Fibroblast of mammary gland (primary cell): ENCODE data around the gene MAML3.

Experiments
- DNase-seq: peaks from one replicate; pipeline ENCODE4 v3.0.0-alpha.2; 2010; ENCODE audit warnings: low read depth
- H3K4me3 ChIP-seq: 2 replicates; pipeline ENCODE4 v1.5.1; 2011; ENCODE audit warnings: low read depth, mild to moderate bottlenecking, low read length, moderate library complexity; ENCODE audit not compliant: control insufficient read depth
- CTCF ChIP-seq: conservative IDR thresholded peaks from 2 replicates; pipeline ENCODE4 v1.5.1; 2011; ENCODE audit warnings: low read depth, low read length, inconsistent platforms; ENCODE audit not compliant: control insufficient read depth, insufficient read depth

Gene MAML3

GRCh38 chr4:139745111-139745639, 408.8 kb downstream of the MAML3 start:
- DNase-seq = no peak
- H3K4me3 ChIP-seq = no peak overlapping the region
- TF ChIP-seq CTCF = no peak

- no peak overlapping the region for H3K4me3 ChIP-seq
- DNase-seq = no peak
- TF ChIP-seq CTCF = no peak
These were observed 409.8 kb downstream of the MAML3 start for GRCh38 chr4:139744232-139744631.

- no peak for TF ChIP-seq CTCF
- no peak for DNase-seq
- no peak overlapping the region for H3K4me3 ChIP-seq
These were observed 411.0 kb downstream of the MAML3 start for GRCh38 chr4:139743027-139743426.

GRCh38 chr4:139740531-139741041, 413.4 kb downstream of the MAML3 start:
- H3K4me3 ChIP-seq = no peak overlapping the region
- DNase-seq = peak; percentile 95
- peak; percentile 28 for TF ChIP-seq CTCF

GRCh38 chr4:139740121-139740520, 413.9 kb downstream of the MAML3 start:
- no peak for TF ChIP-seq CTCF
- no peak for DNase-seq
- no peak overlapping the region for H3K4me3 ChIP-seq

- H3K4me3 ChIP-seq = no peak overlapping the region
- no peak for TF ChIP-seq CTCF
These were observed 415.0 kb downstream of the MAML3 start for GRCh38 chr4:139738846-139739613.

More at GRCh38 chr4:139738846-139739613, 415.0 kb downstream of the MAML3 start:
- peak; percentile 63 for DNase-seq
